HCT116 (cell line): ENCODE results near the gene RCN2.

Experiments
- ATF3 ChIP-seq: IDR thresholded peaks from 2 replicates; pipeline ENCODE4 v1.6.1; 2012
- CTCF ChIP-seq, 3 experiments: fragments of 200-600 bp in 1 of 3; sonication (generic) in 1 of 3; IDR thresholded peaks in 2 of 3; conservative IDR thresholded peaks in 1 of 3; 2 replicates each; pipeline ENCODE4 v1.5.1; 2012 to 2017; ENCODE audit warnings: low read depth in 2 of 3, low read length in 2 of 3, antibody characterized with exemption in 1 of 3, borderline replicate concordance in 1 of 3, control low read depth in 1 of 3, mild to moderate bottlenecking in 1 of 3, mixed read lengths in 1 of 3, mixed run types in 1 of 3, moderate library complexity in 1 of 3; ENCODE audit not compliant: insufficient read depth in 1 of 3
- POLR2A ChIP-seq: IDR thresholded peaks from 2 replicates; pipeline ENCODE4 v1.7.0; 2011; ENCODE audit warnings: borderline replicate concordance; ENCODE audit not compliant: insufficient read depth, insufficient read length; ENCODE audit errors: extremely low read depth
- POLR2AphosphoS5 ChIP-seq: IDR thresholded peaks from 2 replicates; pipeline ENCODE4 v1.6.1; 2011; ENCODE audit warnings: mild to moderate bottlenecking, low read depth, low read length, moderate library complexity

GRCh38 chr15:77001351-77001750 is 69.8 kb downstream of the RCN2 start:
- TF ChIP-seq ATF3 (no peak), POLR2A (no peak), CTCF (IDR thresholded peaks at IDR 0.05 in 2 of 3, conservative IDR thresholded peaks at IDR 0.05 in 1 of 3; ENCODE audit: borderline replicate concordance in 1 of 3, insufficient read depth in 1 of 3, low read depth in 2 of 3, low read length in 2 of 3) (no peak), POLR2AphosphoS5 (no peak)
